Measurements from ENCODE around the gene C6. TPM values are rescaled to one million over a fixed set of nuclear protein-coding genes. Genes with fewer than 3 reads are reported as not detected.

The C6 gene
- polyA plus RNA-seq, 1 experiment: 0.22 TPM

- ChIA-PET POLR2A (no interaction called here), CTCF (interaction anchor here (5.1 kb wide), 1 partner anchor 214 kb away, joined by 31 read pairs; no protein-coding TSS in a partner anchor)
- H3K9me3 ChIP-seq (ENCODE audit: control insufficient read depth, insufficient read depth, low read length): no peaks in the 10 kb centered on the region; the same call in 1 of the 2 replicates
- H3K27me3 ChIP-seq (ENCODE audit: control insufficient read depth, insufficient read depth, low read length): no peaks in the 10 kb centered on the region
- H3K4me3 ChIP-seq (ENCODE audit: low read depth, low read length): no peak overlapping the region
- 0 out of 2 replicates have a peak, but pooled peaks have one; percentile 21 for TF ChIP-seq CTCF (IDR thresholded peaks at IDR 0.05; ENCODE audit: low read depth, low read length)
- no peak overlapping the region for H3K27ac ChIP-seq (ENCODE audit: low read depth, low read length)
- no peak for DNase-seq (ENCODE audit: low read depth, low spot score)
Measured at GRCh38 chr5:41118177-41118576, 95.2 kb downstream of the C6 start.

- POLR2A ChIA-PET: interaction anchor here (0.7 to 1.0 kb wide), 3 partner anchors 130 to 402 kb away, joined by 3 read pairs; no protein-coding TSS in a partner anchor
- CTCF ChIA-PET: interaction anchor here (0.6 to 5.1 kb wide), 2 partner anchors 151 to 211 kb away, joined by 3 to 31 read pairs; no protein-coding TSS in a partner anchor
Measured at GRCh38 chr5:41115281-41115680, 98.1 kb downstream of the C6 start.

GRCh38 chr5:41112486-41113455, 100.6 kb downstream of the C6 start:
- Histone ChIP-seq H3K27ac (ENCODE audit: low read depth, low read length) (peak overlapping the region; percentile 66), H3K9me3 (ENCODE audit: control insufficient read depth, insufficient read depth, low read length) (no peaks in the 10 kb centered on the region), H3K27me3 (ENCODE audit: control insufficient read depth, insufficient read depth, low read length) (no peaks in the 10 kb centered on the region), H3K4me3 (ENCODE audit: low read depth, low read length) (no peak overlapping the region)
- TF ChIP-seq CTCF (IDR thresholded peaks at IDR 0.05; ENCODE audit: low read depth, low read length): no peak
- DNase-seq (ENCODE audit: low read depth, low spot score): peak; percentile 80
- POLR2A ChIA-PET: no interaction called here
- CTCF ChIA-PET: interaction anchor here (0.5 kb wide), 1 partner anchor 9 kb away, joined by 7 read pairs; no protein-coding TSS in a partner anchor

More at GRCh38 chr5:41115281-41115680, 98.1 kb downstream of the C6 start:
- H3K9me3 ChIP-seq (ENCODE audit: control insufficient read depth, insufficient read depth, low read length): no peaks in the 10 kb centered on the region
- no peaks in the 10 kb centered on the region for H3K27me3 ChIP-seq (ENCODE audit: control insufficient read depth, insufficient read depth, low read length)
- no peak for TF ChIP-seq CTCF (IDR thresholded peaks at IDR 0.05; ENCODE audit: low read depth, low read length)
- H3K4me3 ChIP-seq (ENCODE audit: low read depth, low read length): no peak overlapping the region
- peak overlapping the region; percentile 93 for H3K27ac ChIP-seq (ENCODE audit: low read depth, low read length)
- DNase-seq (ENCODE audit: low read depth, low spot score): peak; percentile 76

GRCh38 chr5:41109186-41109585, 104.1 kb downstream of the C6 start:
- no peaks in the 10 kb centered on the region for H3K27me3 ChIP-seq (ENCODE audit: control insufficient read depth, insufficient read depth, low read length)
- TF ChIP-seq CTCF (IDR thresholded peaks at IDR 0.05; ENCODE audit: low read depth, low read length): no peak
- H3K27ac ChIP-seq (ENCODE audit: low read depth, low read length): no peak overlapping the region
- DNase-seq (ENCODE audit: low read depth, low spot score): no peak
- ChIA-PET CTCF (no interaction called here), POLR2A (interaction anchor here (0.9 kb wide), 1 partner anchor 124 kb away, joined by 3 read pairs; no protein-coding TSS in a partner anchor)
- H3K9me3 ChIP-seq (ENCODE audit: control insufficient read depth, insufficient read depth, low read length): no peaks in the 10 kb centered on the region
- no peak overlapping the region for H3K4me3 ChIP-seq (ENCODE audit: low read depth, low read length)

GRCh38 chr5:41102341-41102740, 111.0 kb downstream of the C6 start:
- POLR2A ChIA-PET: no interaction called here
- Histone ChIP-seq H3K27ac (ENCODE audit: low read depth, low read length) (no peak overlapping the region), H3K9me3 (ENCODE audit: control insufficient read depth, insufficient read depth, low read length) (no peaks in the 10 kb centered on the region), H3K27me3 (ENCODE audit: control insufficient read depth, insufficient read depth, low read length) (no peaks in the 10 kb centered on the region), H3K4me3 (ENCODE audit: low read depth, low read length) (no peak overlapping the region)
- CTCF ChIA-PET: no interaction called here
- no peak for TF ChIP-seq CTCF (IDR thresholded peaks at IDR 0.05; ENCODE audit: low read depth, low read length)
- DNase-seq (ENCODE audit: low read depth, low spot score): no peak

All from AG04450 (cell line).